Left ventricle myocardium superior (tissue), 1 donor: ENCODE data around the gene TMBIM4. TPM values are rescaled to one million over a fixed set of nuclear protein-coding genes. Genes with fewer than 3 reads are reported as not detected.
A peak's percentile ranks its signal among the peaks of the same experiment; 100 is the strongest.
"Not testable (repeated sequence)": the region's sequence is repeated elsewhere in the genome, so short reads cannot be mapped to it uniquely, and the experiment has no call there.

Experiments
- ATAC-seq: fragments of 200-7000 bp; cut with Tn5 transposase; one replicate; pipeline ENCODE4 v1.9.1; 2020; ENCODE audit warnings: mild to moderate bottlenecking, moderate library complexity
- DNase-seq: peaks from one replicate; pipeline ENCODE4 v3.0.0-alpha.2; 2020
- intact Hi-C: fragments of 100-400 bp; cut with micrococcal nuclease; formaldehyde crosslinking; loops from one replicate; pipeline ENCODE4 v1.11.0; 2022
- total RNA-seq: library from RNA; stranded (reverse); fragmentation: NEBNext Ultra II Directional; extraction: Animal tissue kit (Norgen Biotek cat#: 25700); gene quantifications from one replicate; pipeline ENCODE4 v1.2.1, GENCODE V29; 2021
- donor health status: DM: no; HTN: yes; CAD: no; lungs with severe emphysema.

Gene TMBIM4
- total RNA-seq, 1 donor from 2014 or later: 65.9 TPM

GRCh38 chr12:66188584-66189485 lies 19.0 kb upstream of the TMBIM4 start, which contains the start of gene IRAK3:
Gene IRAK3, plus strand, starts transcription at chr12:66189214. Its CDS starts 86 bp downstream, at chr12:66189300.
- ATAC-seq (peak; percentile 98), DNase-seq (peak; percentile 92)
- intact Hi-C loops: no loop called here

GRCh38 chr12:66187821-66188220 lies 18.0 kb upstream of the TMBIM4 start:
- DNase-seq: no peak
- no peak for ATAC-seq
- intact Hi-C loops: no loop called here

- ATAC-seq (no peak), DNase-seq (no peak)
- intact Hi-C loops: no loop called here
Observed at GRCh38 chr12:66187036-66187435, 17.2 kb upstream of the TMBIM4 start.

- DNase-seq, ATAC-seq, intact Hi-C loops: not testable (repeated sequence)
Observed at GRCh38 chr12:66184822-66185221, 15.0 kb upstream of the TMBIM4 start.

- ATAC-seq: no peak
- no peak for DNase-seq
- intact Hi-C loops: no loop called here
Observed at GRCh38 chr12:66182956-66183355, 13.2 kb upstream of the TMBIM4 start.

- DNase-seq: no peak
- ATAC-seq: no peak
- intact Hi-C loops: no loop called here
Observed at GRCh38 chr12:66176105-66176900, 6.5 kb upstream of the TMBIM4 start.

- ATAC-seq, intact Hi-C loops, DNase-seq: not testable (repeated sequence)
Observed at GRCh38 chr12:66174391-66175325, 4.9 kb upstream of the TMBIM4 start.

- DNase-seq (no peak), ATAC-seq (no peak)
- intact Hi-C loops: no loop called here
Observed at GRCh38 chr12:66170606-66171005, 810 bp upstream of the TMBIM4 start.

GRCh38 chr12:66168410-66168809 lies 1.4 kb downstream of the TMBIM4 start:
- intact Hi-C loops: loop anchor here (10.0 kb wide), 1 partner anchor 66 kb away; no protein-coding TSS in a partner anchor
- no peak for DNase-seq
- ATAC-seq: no peak

GRCh38 chr12:66166561-66166960 lies 3.2 kb downstream of the TMBIM4 start:
- intact Hi-C loops: loop anchor here (10.0 kb wide), 1 partner anchor 68 kb away; no protein-coding TSS in a partner anchor
- ATAC-seq (no peak), DNase-seq (no peak)

GRCh38 chr12:66165141-66165540 lies 4.7 kb downstream of the TMBIM4 start:
- ATAC-seq (no peak), DNase-seq (no peak)
- intact Hi-C loops: loop anchor here (10.0 kb wide), 1 partner anchor 70 kb away; no protein-coding TSS in a partner anchor

- intact Hi-C loops: loop anchor here (10.0 kb wide), 1 partner anchor 70 kb away; no protein-coding TSS in a partner anchor
- no peak for ATAC-seq
- DNase-seq: no peak
Observed at GRCh38 chr12:66164349-66164821, 5.4 kb downstream of the TMBIM4 start.

GRCh38 chr12:66163289-66163688 lies 6.5 kb downstream of the TMBIM4 start:
- DNase-seq: no peak
- ATAC-seq: no peak
- intact Hi-C loops: loop anchor here (10.0 kb wide), 1 partner anchor 72 kb away; no protein-coding TSS in a partner anchor

- DNase-seq (no peak), ATAC-seq (no peak)
- intact Hi-C loops: loop anchor here (10.0 kb wide), 1 partner anchor 72 kb away; no protein-coding TSS in a partner anchor
Observed at GRCh38 chr12:66162701-66163100, 7.1 kb downstream of the TMBIM4 start.

- intact Hi-C loops: loop anchor here (10.0 kb wide), 1 partner anchor 74 kb away; no protein-coding TSS in a partner anchor
- ATAC-seq (no peak), DNase-seq (no peak)
Observed at GRCh38 chr12:66160704-66161103, 9.1 kb downstream of the TMBIM4 start.

- intact Hi-C loops: no loop called here
- no peak for ATAC-seq
- no peak for DNase-seq
Observed at GRCh38 chr12:66159123-66159522, 10.7 kb downstream of the TMBIM4 start.

- ATAC-seq: no peak
- no peak for DNase-seq
- intact Hi-C loops: no loop called here
Observed at GRCh38 chr12:66156654-66157053, 13.1 kb downstream of the TMBIM4 start.

GRCh38 chr12:66154776-66155175 lies 15.0 kb downstream of the TMBIM4 start:
- ATAC-seq: peak; percentile 43
- no peak for DNase-seq

More at GRCh38 chr12:66154776-66155175, 15.0 kb downstream of the TMBIM4 start:
- intact Hi-C loops: no loop called here
